Measurements from ENCODE around the gene INS.
"Not testable (repeated sequence)": the region's sequence is repeated elsewhere in the genome, so short reads cannot be mapped to it uniquely, and the experiment has no call there.

INS gene

DNA sequence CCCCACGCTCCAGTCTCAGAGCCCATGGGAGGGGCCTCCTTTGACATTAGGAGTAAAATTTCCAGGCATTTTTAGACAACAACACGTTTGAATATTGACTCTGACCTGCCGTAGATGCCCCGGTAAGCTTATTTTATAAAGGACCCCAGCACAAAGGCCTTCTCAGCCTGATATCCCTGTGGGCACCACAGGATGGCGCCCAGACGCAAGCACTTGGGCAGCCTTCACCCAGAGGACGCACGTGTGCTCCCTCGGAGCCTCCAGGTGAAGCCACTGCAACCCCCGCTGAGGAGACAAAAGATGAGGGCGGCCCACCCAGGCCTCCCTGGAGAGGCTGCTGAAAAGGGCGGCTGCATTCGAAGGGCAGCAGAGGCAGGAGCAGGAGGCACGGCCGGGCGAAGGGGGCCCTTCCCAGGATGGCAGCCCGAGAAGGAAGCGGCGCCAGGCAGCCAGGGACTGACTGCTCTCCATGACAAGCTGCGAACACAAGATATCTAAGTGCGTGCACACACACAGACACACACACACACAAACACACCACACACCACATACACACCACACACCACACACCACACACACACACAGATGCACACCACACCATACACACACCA, 25.8 kb upstream of the INS start:
- H3K4me1 ChIP-seq (ENCODE audit: insufficient read depth, low read length), result no peaks in the 10 kb centered on the region
- no peaks in the 10 kb centered on the region for H3K27me3 ChIP-seq (ENCODE audit: insufficient read depth, low read length)
- H3K9ac ChIP-seq (ENCODE audit: low read depth, low read length), result no peak overlapping the region
- no peak overlapping the region for H3K27ac ChIP-seq (ENCODE audit: low read length)
- H3K36me3 ChIP-seq (ENCODE audit: insufficient read depth, low read depth, low read length), result no peaks in the 10 kb centered on the region
- H3K4me3 ChIP-seq (ENCODE audit: low read length), result no peak overlapping the region
- H3K9me3 ChIP-seq (ENCODE audit: insufficient read depth, low read depth, low read length), result no peaks in the 10 kb centered on the region

DNA sequence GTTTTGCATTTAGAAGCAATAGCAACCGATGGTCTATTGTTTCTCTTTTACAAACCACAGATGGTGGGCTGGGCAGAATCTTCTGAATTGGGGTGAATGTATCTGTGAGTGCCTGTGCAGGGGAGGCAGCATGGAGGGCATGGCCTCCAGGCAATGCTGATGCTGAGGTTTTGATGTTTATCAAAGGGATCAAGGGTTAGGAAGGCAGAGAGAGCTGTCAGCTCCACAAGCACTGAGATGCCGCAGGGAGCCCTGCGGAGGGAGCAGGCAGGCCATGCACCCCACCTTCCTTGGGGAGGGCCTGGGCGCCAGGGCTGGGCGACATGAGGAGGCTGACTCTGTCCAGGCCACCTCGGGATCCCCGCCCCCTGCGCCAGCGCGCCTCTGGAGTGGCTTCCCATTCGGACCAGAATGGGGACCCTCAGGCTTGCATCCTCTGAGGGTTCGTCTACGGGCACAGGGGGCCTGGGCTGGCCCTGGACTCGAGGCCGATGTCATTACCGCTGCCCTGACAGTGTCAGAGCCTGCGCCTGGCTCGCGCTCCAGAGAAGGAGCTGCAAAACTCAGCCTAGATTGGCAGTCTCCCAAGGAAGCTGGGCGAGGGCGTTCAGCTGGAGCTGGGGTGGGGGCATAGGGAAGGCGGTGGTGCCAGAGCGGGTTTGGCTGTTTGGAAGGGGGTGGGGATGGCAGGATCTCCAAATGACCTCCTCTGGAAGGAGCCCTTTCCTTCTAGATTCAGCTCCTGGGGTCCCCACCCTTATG, 24.5 kb upstream of the INS start:
- H3K9me3 ChIP-seq (ENCODE audit: insufficient read depth, low read depth, low read length), result no peaks in the 10 kb centered on the region
- H3K4me3 ChIP-seq (ENCODE audit: low read length), result no peak overlapping the region
- no peaks in the 10 kb centered on the region for H3K36me3 ChIP-seq (ENCODE audit: insufficient read depth, low read depth, low read length)
- H3K27ac ChIP-seq (ENCODE audit: low read length), result no peak overlapping the region
- H3K9ac ChIP-seq (ENCODE audit: low read depth, low read length), result no peak overlapping the region
- no peaks in the 10 kb centered on the region for H3K4me1 ChIP-seq (ENCODE audit: insufficient read depth, low read length)
- H3K27me3 ChIP-seq (ENCODE audit: insufficient read depth, low read length), result no peaks in the 10 kb centered on the region

DNA sequence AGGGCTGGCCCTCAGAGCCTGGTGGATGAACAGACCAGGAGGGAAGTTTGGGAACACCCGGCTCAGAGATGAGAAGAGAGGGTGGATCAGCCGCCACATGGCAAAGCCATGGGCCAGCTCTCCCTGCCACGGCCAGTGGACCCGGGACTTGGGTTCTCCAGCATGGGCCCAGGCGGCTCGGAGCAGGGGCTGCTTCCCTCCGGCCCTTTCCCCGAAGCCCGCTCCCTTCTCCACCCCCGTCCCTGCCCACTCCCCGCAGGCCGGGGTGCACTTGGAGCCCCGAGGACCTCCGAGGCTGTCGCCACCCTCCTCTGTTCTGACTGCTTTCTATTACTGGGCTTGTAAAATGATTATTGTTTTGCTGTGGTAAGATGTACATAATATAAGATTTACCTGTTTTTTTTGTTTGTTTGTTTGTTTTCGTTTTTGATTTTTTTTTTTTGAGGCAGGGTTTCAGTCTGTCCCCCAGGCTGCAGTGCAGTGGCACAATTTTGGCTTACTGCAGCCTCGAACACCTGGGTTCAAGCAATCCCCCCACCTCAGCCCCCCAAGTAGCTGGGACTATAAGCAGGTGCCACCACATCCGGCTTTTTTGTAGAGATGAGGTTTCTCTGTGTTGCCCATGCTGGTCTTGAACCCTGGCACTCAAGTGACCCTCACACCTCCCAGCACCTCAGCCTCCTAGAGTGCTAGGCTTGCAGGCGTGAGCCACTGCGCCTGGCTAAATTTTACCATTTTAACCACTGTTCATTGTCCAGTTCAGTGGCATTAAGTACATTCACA, 21.9 kb upstream of the INS start:
- H3K9me3 ChIP-seq (ENCODE audit: insufficient read depth, low read depth, low read length), result no peaks in the 10 kb centered on the region
- no peaks in the 10 kb centered on the region for H3K27me3 ChIP-seq (ENCODE audit: insufficient read depth, low read length)
- no peaks in the 10 kb centered on the region for H3K36me3 ChIP-seq (ENCODE audit: insufficient read depth, low read depth, low read length)
- no peaks in the 10 kb centered on the region for H3K4me1 ChIP-seq (ENCODE audit: insufficient read depth, low read length)
- H3K9ac ChIP-seq (ENCODE audit: low read depth, low read length), result no peak overlapping the region
- H3K4me3 ChIP-seq (ENCODE audit: low read length), result no peak overlapping the region
- no peak overlapping the region for H3K27ac ChIP-seq (ENCODE audit: low read length)

DNA sequence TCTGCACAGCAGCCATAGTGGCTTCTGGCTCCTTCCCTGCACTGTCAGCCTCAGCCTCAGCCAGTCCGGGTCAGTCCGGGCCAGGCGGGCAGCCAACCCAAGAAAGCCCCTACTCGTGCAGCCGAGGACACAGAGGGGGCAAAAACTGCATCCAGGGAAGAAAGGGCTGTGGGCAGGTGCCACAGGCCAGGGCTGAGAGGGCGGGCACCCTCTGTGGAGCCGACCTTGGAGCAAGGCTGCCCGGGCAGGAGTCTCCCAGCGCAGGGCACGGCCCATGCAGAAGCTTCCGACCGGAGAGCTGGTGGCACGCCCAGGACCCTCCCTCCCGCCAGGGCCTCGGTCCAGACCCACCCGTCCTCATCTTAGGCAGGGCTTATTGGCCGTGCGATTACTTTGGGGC, 21.1 kb upstream of the INS start:
- no peaks in the 10 kb centered on the region for H3K4me1 ChIP-seq (ENCODE audit: insufficient read depth, low read length)
- no peak overlapping the region for H3K4me3 ChIP-seq (ENCODE audit: low read length)
- no peaks in the 10 kb centered on the region for H3K36me3 ChIP-seq (ENCODE audit: insufficient read depth, low read depth, low read length)
- H3K27ac ChIP-seq (ENCODE audit: low read length), result no peak overlapping the region
- no peak overlapping the region for H3K9ac ChIP-seq (ENCODE audit: low read depth, low read length)
- H3K9me3 ChIP-seq (ENCODE audit: insufficient read depth, low read depth, low read length), result no peaks in the 10 kb centered on the region
- no peaks in the 10 kb centered on the region for H3K27me3 ChIP-seq (ENCODE audit: insufficient read depth, low read length)

DNA sequence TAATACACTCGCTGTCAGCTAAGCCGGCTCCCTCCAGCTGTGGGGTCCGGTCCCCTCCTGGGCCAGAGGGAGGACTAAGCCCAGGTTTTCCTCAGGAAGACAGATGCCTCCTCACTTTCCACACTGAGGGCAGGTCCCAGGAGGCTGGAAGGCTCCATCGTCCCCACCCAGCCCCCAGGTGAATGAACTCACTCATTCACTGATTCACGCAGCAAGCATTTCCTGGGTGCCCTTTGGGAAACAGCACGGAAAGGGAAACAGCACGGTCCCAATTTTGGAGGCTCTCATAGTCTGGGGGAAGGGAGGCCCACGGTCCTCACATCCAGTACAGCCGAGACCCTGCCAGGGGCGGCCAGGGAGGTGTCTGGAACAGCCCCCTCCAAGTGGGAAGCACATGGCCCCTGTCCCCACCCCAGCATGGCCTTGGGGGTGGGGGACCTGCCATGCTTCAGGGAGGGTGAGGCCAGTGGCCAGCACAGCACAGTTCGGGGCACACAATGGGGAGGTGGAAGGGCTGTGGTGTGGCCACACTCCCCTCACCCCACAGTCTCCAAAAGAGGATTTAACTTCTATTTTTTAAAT, 19.9 kb upstream of the INS start:
- Histone ChIP-seq H3K9ac (ENCODE audit: low read depth, low read length) (no peak overlapping the region), H3K36me3 (ENCODE audit: insufficient read depth, low read depth, low read length) (no peaks in the 10 kb centered on the region), H3K27ac (ENCODE audit: low read length) (no peak overlapping the region), H3K4me3 (ENCODE audit: low read length) (no peak overlapping the region), H3K9me3 (ENCODE audit: insufficient read depth, low read depth, low read length) (no peaks in the 10 kb centered on the region), H3K27me3 (ENCODE audit: insufficient read depth, low read length) (no peaks in the 10 kb centered on the region), H3K4me1 (ENCODE audit: insufficient read depth, low read length) (no peaks in the 10 kb centered on the region)

DNA sequence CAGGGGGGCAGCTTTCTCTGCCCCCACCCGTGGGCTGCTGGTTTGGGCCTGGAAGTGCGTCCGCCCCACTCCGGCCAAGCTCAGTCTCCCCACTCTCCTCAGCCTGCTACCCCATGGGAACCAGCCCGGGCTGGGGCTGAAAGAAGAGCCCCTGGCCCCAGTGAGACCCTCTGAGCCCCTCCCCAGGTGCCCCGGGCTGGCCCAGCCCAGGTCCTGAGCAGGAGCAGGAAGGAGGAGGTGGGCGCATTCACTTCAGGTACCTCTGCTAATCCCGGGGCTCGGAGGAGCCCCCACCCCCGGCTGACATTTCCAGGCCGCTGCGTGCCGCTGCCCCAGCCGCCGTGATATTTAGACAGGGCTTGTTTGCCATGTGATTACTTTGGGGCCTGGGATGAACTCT, 19.3 kb upstream of the INS start:
- H3K27ac ChIP-seq (ENCODE audit: low read length), result no peak overlapping the region
- H3K27me3 ChIP-seq (ENCODE audit: insufficient read depth, low read length), result no peaks in the 10 kb centered on the region
- H3K4me3 ChIP-seq (ENCODE audit: low read length), result no peak overlapping the region
- no peaks in the 10 kb centered on the region for H3K4me1 ChIP-seq (ENCODE audit: insufficient read depth, low read length)
- no peaks in the 10 kb centered on the region for H3K36me3 ChIP-seq (ENCODE audit: insufficient read depth, low read depth, low read length)
- H3K9ac ChIP-seq (ENCODE audit: low read depth, low read length), result no peak overlapping the region
- no peaks in the 10 kb centered on the region for H3K9me3 ChIP-seq (ENCODE audit: insufficient read depth, low read depth, low read length)

DNA sequence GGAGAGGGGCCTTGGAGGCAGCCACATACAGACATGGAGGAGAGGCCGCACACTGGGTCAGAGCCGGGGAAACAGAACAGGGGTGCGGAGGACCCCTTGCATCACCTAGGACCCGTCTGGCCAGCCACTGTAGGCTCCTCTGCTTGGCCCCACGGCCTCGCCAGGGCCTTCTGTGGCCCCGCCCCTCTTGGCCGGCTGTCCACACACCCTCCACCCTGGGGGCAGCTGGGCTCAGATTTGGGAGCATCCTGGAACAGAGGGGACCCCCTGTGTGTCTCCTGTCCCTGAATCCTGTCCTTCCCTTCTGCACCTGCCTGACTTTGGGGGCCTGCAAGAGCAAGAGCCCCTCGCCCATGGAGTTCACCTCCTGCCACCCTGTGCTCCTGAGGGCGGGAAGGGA, 18.5 kb upstream of the INS start:
- Histone ChIP-seq H3K4me3 (ENCODE audit: low read length) (no peak overlapping the region), H3K9ac (ENCODE audit: low read depth, low read length) (no peak overlapping the region), H3K36me3 (ENCODE audit: insufficient read depth, low read depth, low read length) (no peaks in the 10 kb centered on the region), H3K27me3 (ENCODE audit: insufficient read depth, low read length) (no peaks in the 10 kb centered on the region), H3K27ac (ENCODE audit: low read length) (no peak overlapping the region), H3K4me1 (ENCODE audit: insufficient read depth, low read length) (no peaks in the 10 kb centered on the region), H3K9me3 (ENCODE audit: insufficient read depth, low read depth, low read length) (no peaks in the 10 kb centered on the region)

DNA sequence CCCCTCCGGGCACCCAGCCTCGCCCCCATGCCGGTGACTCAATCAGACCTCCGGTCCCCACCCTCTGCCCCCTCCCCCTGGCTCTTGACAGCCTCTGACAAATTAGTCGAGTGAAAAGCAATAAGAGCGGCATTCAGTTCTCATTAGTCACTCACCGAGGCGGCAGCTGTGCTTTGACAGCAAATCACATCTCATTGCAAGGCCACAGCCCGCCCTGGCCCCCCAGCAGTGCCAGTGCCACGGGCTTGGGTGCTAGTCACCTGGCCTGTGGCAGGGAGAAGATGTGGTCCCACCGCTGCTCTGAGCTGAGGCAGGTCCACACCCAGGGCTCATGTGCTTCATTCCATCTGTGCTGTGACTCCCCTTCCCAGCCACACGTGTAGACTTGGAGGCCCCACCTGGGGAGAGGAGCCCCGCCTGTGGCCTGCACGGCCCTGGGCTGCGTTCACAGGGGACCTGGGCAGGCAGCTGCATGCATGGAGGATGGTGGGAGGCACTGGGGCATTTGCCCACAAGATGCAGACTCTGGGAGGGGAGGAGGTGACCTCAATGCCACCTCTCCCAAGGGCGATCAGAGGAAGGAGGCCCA, 18.0 kb upstream of the INS start:
- Histone ChIP-seq H3K36me3 (ENCODE audit: insufficient read depth, low read depth, low read length) (no peaks in the 10 kb centered on the region), H3K4me3 (ENCODE audit: low read length) (no peak overlapping the region), H3K9me3 (ENCODE audit: insufficient read depth, low read depth, low read length) (no peaks in the 10 kb centered on the region), H3K4me1 (ENCODE audit: insufficient read depth, low read length) (no peaks in the 10 kb centered on the region), H3K27ac (ENCODE audit: low read length) (no peak overlapping the region), H3K27me3 (ENCODE audit: insufficient read depth, low read length) (no peaks in the 10 kb centered on the region), H3K9ac (ENCODE audit: low read depth, low read length) (no peak overlapping the region)

DNA sequence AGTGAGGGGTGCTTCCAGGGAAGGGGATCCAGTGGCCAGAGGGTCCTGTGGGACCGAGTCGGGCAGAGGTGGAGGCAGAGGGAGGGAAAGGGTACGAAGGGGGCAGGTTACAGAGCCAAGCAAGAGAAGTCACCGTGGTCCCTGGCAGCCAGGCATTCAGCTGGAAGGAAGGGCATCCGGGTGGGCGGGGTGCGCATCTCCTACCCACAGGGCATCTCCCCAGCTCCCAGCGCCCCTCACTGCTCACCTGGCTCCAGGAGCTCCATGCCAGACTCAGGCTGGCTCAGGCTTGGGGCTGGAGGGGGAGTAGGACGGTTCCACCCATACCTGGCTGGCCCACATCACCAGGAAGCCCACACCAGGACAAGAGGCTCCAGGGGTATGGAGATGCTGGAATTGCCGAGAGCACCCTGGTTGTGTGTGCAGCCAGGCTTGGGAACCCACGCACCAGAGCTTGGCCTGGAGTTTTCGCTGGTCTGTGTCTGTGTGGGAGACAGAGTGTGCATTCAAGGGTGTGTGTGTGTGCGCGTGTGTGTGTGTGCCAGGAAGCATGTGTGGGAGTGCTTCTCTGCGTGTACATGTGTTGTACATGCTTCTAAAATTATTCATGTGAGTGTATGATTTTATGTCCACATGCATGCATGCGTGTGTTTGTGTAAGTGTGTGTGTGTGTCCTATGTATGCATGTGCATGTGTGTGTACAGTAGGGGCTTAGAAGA, 17.2 kb upstream of the INS start:
- not testable (repeated sequence) for H3K4me1 ChIP-seq (ENCODE audit: insufficient read depth, low read length); H3K4me3 ChIP-seq (ENCODE audit: low read length); H3K9ac ChIP-seq (ENCODE audit: low read depth, low read length); H3K9me3 ChIP-seq (ENCODE audit: insufficient read depth, low read depth, low read length); H3K36me3 ChIP-seq (ENCODE audit: insufficient read depth, low read depth, low read length); H3K27ac ChIP-seq (ENCODE audit: low read length); H3K27me3 ChIP-seq (ENCODE audit: insufficient read depth, low read length)

DNA sequence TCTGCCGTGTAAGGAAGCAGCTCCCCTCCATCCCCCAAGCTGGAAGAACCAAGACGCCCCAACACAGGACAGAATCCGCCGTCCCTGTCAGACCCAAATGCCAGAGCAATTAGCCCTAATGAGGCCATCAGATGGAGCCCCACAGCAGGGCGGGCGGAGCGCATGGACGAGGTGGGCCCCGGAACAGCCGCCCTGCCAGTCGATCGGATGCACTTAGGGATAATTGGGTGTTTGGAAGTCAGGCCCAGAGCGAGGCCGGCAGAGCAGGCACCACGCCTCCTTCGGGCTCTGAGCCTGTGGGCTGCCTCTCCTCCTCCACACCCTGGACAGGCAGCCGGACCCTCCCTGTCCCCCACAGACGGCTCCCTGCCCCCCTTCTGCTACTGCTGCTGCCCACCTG, 16.1 kb upstream of the INS start:
- Histone ChIP-seq H3K4me3 (ENCODE audit: low read length) (no peak overlapping the region), H3K9ac (ENCODE audit: low read depth, low read length) (no peak overlapping the region), H3K36me3 (ENCODE audit: insufficient read depth, low read depth, low read length) (no peaks in the 10 kb centered on the region), H3K27me3 (ENCODE audit: insufficient read depth, low read length) (no peaks in the 10 kb centered on the region), H3K9me3 (ENCODE audit: insufficient read depth, low read depth, low read length) (no peaks in the 10 kb centered on the region), H3K4me1 (ENCODE audit: insufficient read depth, low read length) (no peaks in the 10 kb centered on the region), H3K27ac (ENCODE audit: low read length) (no peak overlapping the region)

DNA sequence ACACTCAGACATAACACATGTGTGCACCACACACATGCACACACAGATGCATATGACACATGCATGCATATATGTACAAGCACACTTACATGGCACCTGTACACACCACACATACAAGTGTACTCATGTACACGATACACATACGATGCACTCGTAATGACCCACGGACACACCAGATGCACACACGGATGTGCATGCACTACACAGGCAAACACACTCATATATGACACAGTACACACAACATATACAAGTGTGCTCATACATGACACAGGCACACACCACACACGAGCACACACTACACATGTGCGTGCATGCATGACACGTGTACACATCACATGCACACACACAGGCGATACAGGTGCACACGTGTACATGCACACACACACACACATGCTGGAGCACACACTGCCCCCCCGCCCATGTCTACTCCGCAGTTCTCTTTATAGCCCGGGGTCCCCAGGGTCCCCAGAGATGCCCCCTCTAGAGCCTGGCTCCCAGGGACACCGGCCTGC, 15.4 kb upstream of the INS start:
- Histone ChIP-seq H3K9ac (ENCODE audit: low read depth, low read length) (no peak overlapping the region), H3K4me3 (ENCODE audit: low read length) (no peak overlapping the region), H3K9me3 (ENCODE audit: insufficient read depth, low read depth, low read length) (no peaks in the 10 kb centered on the region), H3K27ac (ENCODE audit: low read length) (no peak overlapping the region), H3K36me3 (ENCODE audit: insufficient read depth, low read depth, low read length) (no peaks in the 10 kb centered on the region), H3K27me3 (ENCODE audit: insufficient read depth, low read length) (no peaks in the 10 kb centered on the region), H3K4me1 (ENCODE audit: insufficient read depth, low read length) (no peaks in the 10 kb centered on the region)

All from iPS-20b (cell line).